ENCODE measurements around the gene LMAN2L.

LMAN2L gene

GRCh38 chr2:96757477-96757860, 17.6 kb upstream of the LMAN2L start:
- Histone ChIP-seq H3K4me3 (ENCODE audit: low read depth, low read length) (no peak overlapping the region), H3K27ac (no peak overlapping the region), H3K79me2 (no peaks in the 10 kb centered on the region), H3K36me3 (ENCODE audit: control insufficient read depth, insufficient read depth, low read length) (no peaks in the 10 kb centered on the region), H3K4me1 (peaks cover 12% of the 10 kb centered on the region), H2AFZ (no peak overlapping the region), H3K4me2 (ENCODE audit: low read length) (no peak overlapping the region), H3K27me3 (ENCODE audit: control insufficient read depth, insufficient read depth, low read length) (no peaks in the 10 kb centered on the region), H3K9me3 (ENCODE audit: control insufficient read depth, low read length) (no peaks in the 10 kb centered on the region), H3K9ac (no peak overlapping the region)
- TF ChIP-seq CTCF (IDR thresholded peaks at IDR 0.05) = no peak

DNA sequence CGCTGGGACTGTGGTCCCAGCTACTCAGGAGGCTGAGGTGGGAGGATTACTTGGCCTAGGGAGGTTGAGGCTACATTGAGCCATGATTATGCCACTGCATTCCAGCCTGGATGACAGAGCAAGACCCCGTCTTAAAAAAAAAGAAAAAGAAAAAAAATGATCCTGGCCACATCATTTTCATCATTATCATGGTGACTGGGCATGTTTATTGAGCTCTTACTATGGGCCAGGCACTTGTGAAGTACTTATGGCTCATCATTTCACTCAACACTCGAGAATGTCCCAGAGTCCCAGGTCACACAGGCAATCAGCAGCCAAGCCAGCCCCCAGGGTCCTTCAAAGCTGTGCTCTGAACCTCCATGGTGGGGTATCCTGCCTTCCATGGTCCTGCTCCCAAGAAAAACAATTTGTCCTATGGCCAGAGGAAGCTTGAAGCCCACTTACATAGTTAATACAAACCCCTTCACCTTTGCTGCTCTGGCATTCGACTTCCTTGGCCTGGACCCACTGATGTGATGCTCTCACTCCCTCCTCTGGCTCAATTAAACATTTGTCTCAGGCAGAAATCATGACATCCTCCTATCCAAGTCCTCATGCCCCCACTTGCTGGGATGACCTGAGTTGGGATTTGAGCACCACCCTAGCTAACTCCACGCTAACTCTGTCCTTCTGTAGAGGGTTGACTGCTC, 17.1 kb upstream of the LMAN2L start:
- peaks cover 9% of the 10 kb centered on the region for H3K4me1 ChIP-seq
- H3K4me2 ChIP-seq (ENCODE audit: low read length) = no peak overlapping the region
- H3K9ac ChIP-seq = no peak overlapping the region
- no peak for TF ChIP-seq CTCF (IDR thresholded peaks at IDR 0.05)
- H2AFZ ChIP-seq = no peak overlapping the region
- H3K27ac ChIP-seq = no peak overlapping the region
- H3K27me3 ChIP-seq (ENCODE audit: control insufficient read depth, insufficient read depth, low read length) = no peaks in the 10 kb centered on the region
- H3K36me3 ChIP-seq (ENCODE audit: control insufficient read depth, insufficient read depth, low read length) = no peaks in the 10 kb centered on the region
- H3K4me3 ChIP-seq (ENCODE audit: low read depth, low read length) = no peak overlapping the region
- no peaks in the 10 kb centered on the region for H3K9me3 ChIP-seq (ENCODE audit: control insufficient read depth, low read length)
- no peaks in the 10 kb centered on the region for H3K79me2 ChIP-seq

- H3K4me2 ChIP-seq (ENCODE audit: low read length) = no peak overlapping the region
- H3K9ac ChIP-seq = no peak overlapping the region
- H3K4me3 ChIP-seq (ENCODE audit: low read depth, low read length) = no peak overlapping the region
- TF ChIP-seq CTCF (IDR thresholded peaks at IDR 0.05) = no peak
- H3K79me2 ChIP-seq = no peaks in the 10 kb centered on the region
- no peaks in the 10 kb centered on the region for H3K4me1 ChIP-seq
- H2AFZ ChIP-seq = no peak overlapping the region
- no peaks in the 10 kb centered on the region for H3K27me3 ChIP-seq (ENCODE audit: control insufficient read depth, insufficient read depth, low read length)
- H3K27ac ChIP-seq = no peak overlapping the region
- no peaks in the 10 kb centered on the region for H3K9me3 ChIP-seq (ENCODE audit: control insufficient read depth, low read length)
- H3K36me3 ChIP-seq (ENCODE audit: control insufficient read depth, insufficient read depth, low read length) = no peaks in the 10 kb centered on the region
These were observed 14.5 kb upstream of the LMAN2L start for GRCh38 chr2:96754317-96754716.

- TF ChIP-seq CTCF (IDR thresholded peaks at IDR 0.05) = no peak
- no peak overlapping the region for H2AFZ ChIP-seq
- no peaks in the 10 kb centered on the region for H3K36me3 ChIP-seq (ENCODE audit: control insufficient read depth, insufficient read depth, low read length)
- no peaks in the 10 kb centered on the region for H3K9me3 ChIP-seq (ENCODE audit: control insufficient read depth, low read length)
- no peak overlapping the region for H3K4me2 ChIP-seq (ENCODE audit: low read length)
- H3K4me1 ChIP-seq = no peaks in the 10 kb centered on the region
- no peaks in the 10 kb centered on the region for H3K79me2 ChIP-seq
- H3K4me3 ChIP-seq (ENCODE audit: low read depth, low read length) = no peak overlapping the region
- no peak overlapping the region for H3K27ac ChIP-seq
- H3K9ac ChIP-seq = no peak overlapping the region
- no peaks in the 10 kb centered on the region for H3K27me3 ChIP-seq (ENCODE audit: control insufficient read depth, insufficient read depth, low read length)
These were observed 13.9 kb upstream of the LMAN2L start for GRCh38 chr2:96753661-96754282.

DNA sequence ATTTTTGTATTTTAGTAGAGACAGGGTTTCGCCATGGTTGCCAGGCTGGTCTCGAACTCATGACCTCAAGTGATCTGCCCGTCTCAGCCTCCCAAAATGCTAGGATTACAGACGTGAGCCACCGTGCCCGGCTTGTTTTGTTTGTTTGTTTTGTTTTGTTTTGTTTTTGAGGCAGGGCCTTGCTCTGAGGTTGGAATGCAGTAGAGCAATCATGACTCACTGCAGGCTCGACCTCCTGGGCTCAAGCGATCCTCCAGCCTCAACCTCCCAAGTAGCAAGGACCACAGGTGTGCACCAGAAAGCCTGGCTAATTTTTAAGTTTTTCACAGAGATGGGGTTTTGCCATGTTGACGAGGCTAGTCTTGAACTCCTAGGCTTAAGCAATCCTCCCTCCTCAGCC, 11.9 kb upstream of the LMAN2L start:
- Histone ChIP-seq H3K4me3 (ENCODE audit: low read depth, low read length) (no peak overlapping the region), H3K9ac (no peak overlapping the region), H3K27ac (no peak overlapping the region), H3K79me2 (no peaks in the 10 kb centered on the region), H3K4me1 (no peaks in the 10 kb centered on the region), H3K9me3 (ENCODE audit: control insufficient read depth, low read length) (no peaks in the 10 kb centered on the region), H3K27me3 (ENCODE audit: control insufficient read depth, insufficient read depth, low read length) (no peaks in the 10 kb centered on the region), H3K4me2 (ENCODE audit: low read length) (no peak overlapping the region), H2AFZ (no peak overlapping the region), H3K36me3 (ENCODE audit: control insufficient read depth, insufficient read depth, low read length) (no peaks in the 10 kb centered on the region)
- no peak for TF ChIP-seq CTCF (IDR thresholded peaks at IDR 0.05)

Measured in parathyroid adenoma (tissue), 2 donors.